Activated CD4-positive, alpha-beta T cell treated with anti-CD3 and anti-CD28 coated beads, Interleukin-2, amount 50 U/mL, for 16 hours (primary cell): ENCODE measurements around the gene KRTAP5-10.
"Not testable (repeated sequence)": the region's sequence is repeated elsewhere in the genome, so short reads cannot be mapped to it uniquely, and the experiment has no call there.

Experiments used
- DNase-seq: peaks from one replicate; pipeline ENCODE4 v3.0.0-alpha.2; 2020

KRTAP5-10 gene

GRCh38 chr11:71542879-71543777, 22.2 kb upstream of the KRTAP5-10 start:
- peak; percentile 26 for DNase-seq

GRCh38 chr11:71543866-71544265, 21.5 kb upstream of the KRTAP5-10 start:
- DNase-seq: no peak

GRCh38 chr11:71544525-71545214, 20.7 kb upstream of the KRTAP5-10 start:
- DNase-seq: no peak

GRCh38 chr11:71545405-71545966, 19.9 kb upstream of the KRTAP5-10 start:
- DNase-seq: no peak

GRCh38 chr11:71548120-71548519, 17.2 kb upstream of the KRTAP5-10 start, which contains the start of gene KRTAP5-9:
Gene KRTAP5-9, plus strand, starts transcription at chr11:71548420. Its CDS starts 238 bp downstream, at chr11:71548658.
- DNase-seq: no peak

- no peak for DNase-seq
These were observed 16.6 kb upstream of the KRTAP5-10 start for GRCh38 chr11:71548716-71549151.

- no peak for DNase-seq
These were observed 13.7 kb upstream of the KRTAP5-10 start for GRCh38 chr11:71551711-71552110.

GRCh38 chr11:71554996-71555395, 10.4 kb upstream of the KRTAP5-10 start:
- DNase-seq: no peak

- DNase-seq: no peak
These were observed 9.9 kb upstream of the KRTAP5-10 start for GRCh38 chr11:71555508-71555907.

- no peak for DNase-seq
These were observed 9.3 kb upstream of the KRTAP5-10 start for GRCh38 chr11:71556018-71556417.

- DNase-seq: no peak
These were observed 8.1 kb upstream of the KRTAP5-10 start for GRCh38 chr11:71557257-71557656.

- DNase-seq: no peak
These were observed 6.4 kb upstream of the KRTAP5-10 start for GRCh38 chr11:71558996-71559395.

GRCh38 chr11:71562120-71562519, 3.2 kb upstream of the KRTAP5-10 start:
- no peak for DNase-seq

- peak; percentile 15 for DNase-seq
These were observed 2.0 kb upstream of the KRTAP5-10 start for GRCh38 chr11:71563406-71563805.

- DNase-seq: no peak
These were observed 933 bp upstream of the KRTAP5-10 start for GRCh38 chr11:71564430-71564829.

GRCh38 chr11:71566081-71566620, 788 bp downstream of the KRTAP5-10 start:
- DNase-seq: no peak

GRCh38 chr11:71566626-71567599, 1.6 kb downstream of the KRTAP5-10 start:
- not testable (repeated sequence) for DNase-seq

- not testable (repeated sequence) for DNase-seq
These were observed 2.3 kb downstream of the KRTAP5-10 start for GRCh38 chr11:71567633-71568032.

- no peak for DNase-seq
These were observed 3.5 kb downstream of the KRTAP5-10 start for GRCh38 chr11:71568704-71569349.

- DNase-seq: not testable (repeated sequence)
These were observed 5.9 kb downstream of the KRTAP5-10 start for GRCh38 chr11:71571101-71571850.

- no peak for DNase-seq
These were observed 7.4 kb downstream of the KRTAP5-10 start for GRCh38 chr11:71572811-71573210.
